ENCODE data around the gene DNAJC11. TPM values are rescaled to one million over a fixed set of nuclear protein-coding genes. Genes with fewer than 3 reads are reported as not detected.

Gene DNAJC11
- total RNA-seq, 4 donors from 2014 or later, result 62.9 to 119 (median 63.4) TPM

- no peak overlapping the region for H3K4me3 ChIP-seq
- peaks cover 0 to 45% (median 0%) of the 10 kb centered on the region in 3 donors for H3K36me3 ChIP-seq
- no peak overlapping the region for H3K27ac ChIP-seq
- DNase-seq, result no peak
- no peak for TF ChIP-seq CTCF (IDR thresholded peaks at IDR 0.05)
- no peak for TF ChIP-seq POLR2A (IDR thresholded peaks at IDR 0.05)
- no peaks in the 10 kb centered on the region for H3K27me3 ChIP-seq
- no peaks in the 10 kb centered on the region for H3K9me3 ChIP-seq
- H3K4me1 ChIP-seq, result peaks cover 0 to 13% (median 9%) of the 10 kb centered on the region in 4 donors
Measured at GRCh38 chr1:6621429-6622391, 79.9 kb downstream of the DNAJC11 start.

- H3K36me3 ChIP-seq, result peaks cover 0 to 45% (median 0%) of the 10 kb centered on the region in 3 donors
- H3K4me1 ChIP-seq, result peaks cover 0 to 6% (median 2%) of the 10 kb centered on the region in 4 donors
- H3K4me3 ChIP-seq, result no peak overlapping the region
- TF ChIP-seq POLR2A (IDR thresholded peaks at IDR 0.05) (no peak), CTCF (IDR thresholded peaks at IDR 0.05) (no peak)
- H3K27ac ChIP-seq, result no peak overlapping the region
- H3K9me3 ChIP-seq, result no peaks in the 10 kb centered on the region
- no peaks in the 10 kb centered on the region for H3K27me3 ChIP-seq
- no peak for DNase-seq
Measured at GRCh38 chr1:6619045-6619444, 82.6 kb downstream of the DNAJC11 start.

GRCh38 chr1:6614929-6615785, 86.5 kb downstream of the DNAJC11 start:
- peaks cover 0 to 11% (median 2%) of the 10 kb centered on the region in 4 donors for H3K4me1 ChIP-seq
- peaks cover 0 to 18% (median 0%) of the 10 kb centered on the region in 3 donors for H3K36me3 ChIP-seq
- H3K27me3 ChIP-seq, result no peaks in the 10 kb centered on the region
- H3K9me3 ChIP-seq, result no peaks in the 10 kb centered on the region
- peak overlapping the region; percentile 87 to 93 (median 92) for H3K27ac ChIP-seq
- H3K4me3 ChIP-seq, result peak overlapping the region; percentile 83 to 100 (median 92)
- no peak for TF ChIP-seq POLR2A (IDR thresholded peaks at IDR 0.05)
- no peak for TF ChIP-seq CTCF (IDR thresholded peaks at IDR 0.05)
- DNase-seq, result no peak

- Histone ChIP-seq H3K36me3 (peaks cover 0 to 9% (median 0%) of the 10 kb centered on the region in 3 donors), H3K27me3 (no peaks in the 10 kb centered on the region), H3K9me3 (no peaks in the 10 kb centered on the region), H3K4me3 (peak overlapping the region; percentile 83 to 100 (median 92)), H3K4me1 (peaks cover 0 to 11% (median 2%) of the 10 kb centered on the region in 4 donors), H3K27ac (peak overlapping the region; percentile 87 to 93 (median 92))
- TF ChIP-seq POLR2A (IDR thresholded peaks at IDR 0.05) (no peak), CTCF (IDR thresholded peaks at IDR 0.05) (no peak)
- DNase-seq, result peak; percentile 64 to 80 (median 70)
Measured at GRCh38 chr1:6614019-6614928, 87.3 kb downstream of the DNAJC11 start.

All from Peyer's patch (tissue), 4 donors.